ENCODE results near the gene OR2L2.
"Not testable (repeated sequence)": the region's sequence is repeated elsewhere in the genome, so short reads cannot be mapped to it uniquely, and the experiment has no call there.

Gene OR2L2, protein sequence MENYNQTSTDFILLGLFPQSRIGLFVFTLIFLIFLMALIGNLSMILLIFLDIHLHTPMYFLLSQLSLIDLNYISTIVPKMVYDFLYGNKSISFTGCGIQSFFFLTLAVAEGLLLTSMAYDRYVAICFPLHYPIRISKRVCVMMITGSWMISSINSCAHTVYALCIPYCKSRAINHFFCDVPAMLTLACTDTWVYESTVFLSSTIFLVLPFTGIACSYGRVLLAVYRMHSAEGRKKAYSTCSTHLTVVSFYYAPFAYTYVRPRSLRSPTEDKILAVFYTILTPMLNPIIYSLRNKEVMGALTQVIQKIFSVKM

DNA sequence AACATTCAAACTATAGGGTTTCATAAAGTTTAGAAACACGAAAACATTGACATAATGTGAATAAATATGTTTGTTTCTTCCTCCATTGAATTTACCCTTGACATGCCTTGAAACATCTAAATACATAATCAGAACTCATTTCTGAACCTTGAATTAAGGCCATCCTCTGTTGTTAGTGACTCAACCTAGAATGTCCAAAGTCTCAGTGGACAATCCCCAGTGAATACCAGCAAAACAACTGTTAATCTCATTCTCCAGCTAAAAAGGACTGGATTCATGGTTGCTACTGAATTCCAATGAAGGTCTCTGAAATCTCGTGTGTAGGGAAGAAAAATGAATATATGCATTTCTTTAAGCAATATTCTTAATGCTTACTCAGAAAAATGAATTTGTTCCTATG lies at the start of gene OR2L2:
OR2L2 (plus strand) TSS at position 301 of the 400 bp plus-strand sequence. CDS start 8,198 bp downstream, outside the sequence.
- no peak for DNase-seq (ENCODE audit: low spot score)

DNA sequence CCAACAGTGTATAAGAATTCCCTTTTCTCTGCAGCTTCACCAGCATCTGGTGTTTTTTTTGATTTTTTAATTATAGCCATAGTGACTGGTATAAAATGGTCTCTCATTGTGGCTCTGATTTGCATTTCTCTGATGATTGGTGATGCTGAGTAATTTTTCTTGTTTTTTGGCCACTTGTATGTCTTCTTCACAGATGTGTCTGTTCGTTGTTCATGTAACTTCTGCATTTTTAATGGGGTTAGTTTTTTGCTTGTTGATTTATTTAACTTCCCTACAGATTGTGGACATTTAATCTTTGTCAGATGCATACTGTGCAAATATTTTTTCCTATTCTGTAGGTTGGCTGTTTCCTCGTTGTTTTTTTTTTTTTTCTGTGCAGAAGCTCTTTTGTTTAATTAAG lies 36.9 kb upstream of the OR2L2 start:
- no peak for DNase-seq (ENCODE audit: low spot score)

DNA sequence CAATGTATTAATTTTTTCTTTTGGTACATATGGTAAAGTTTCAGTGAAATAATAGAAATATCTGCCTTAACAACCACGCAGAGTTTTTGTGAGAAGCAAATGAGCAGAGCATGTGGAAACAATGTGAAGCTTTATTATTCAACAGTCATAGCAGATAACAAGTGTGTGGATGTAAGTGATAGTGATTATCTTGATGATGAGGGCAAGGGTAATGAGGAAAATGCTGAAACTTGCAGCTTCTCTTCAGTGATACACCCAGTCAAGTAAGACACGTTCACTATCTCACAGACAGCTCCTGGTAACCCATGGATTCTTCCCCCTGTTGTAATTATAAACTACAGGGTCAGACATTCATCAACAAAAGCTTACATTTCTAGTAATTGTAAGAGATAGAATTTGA lies 31.1 kb upstream of the OR2L2 start:
- no peak for DNase-seq (ENCODE audit: low spot score)

DNA sequence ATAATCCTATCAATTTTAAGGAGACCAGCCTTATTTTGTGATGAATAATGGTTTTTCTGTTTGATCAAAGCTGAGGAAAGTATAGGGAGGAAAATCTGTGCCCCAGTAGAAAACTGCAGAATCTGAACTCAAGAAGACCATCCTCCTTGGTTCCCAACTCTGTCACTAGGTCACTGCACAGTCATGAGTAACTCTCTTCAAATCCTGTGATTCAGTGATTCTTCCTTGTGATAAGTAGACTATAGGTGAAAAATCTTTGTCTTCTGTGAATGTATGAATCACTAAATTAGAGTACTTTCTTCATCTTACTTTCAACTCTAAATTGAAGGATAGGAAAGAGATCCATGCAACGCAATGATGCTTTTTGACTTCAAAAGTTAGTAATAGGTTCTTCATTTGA lies 29.7 kb upstream of the OR2L2 start:
- no peak for DNase-seq (ENCODE audit: low spot score)

DNA sequence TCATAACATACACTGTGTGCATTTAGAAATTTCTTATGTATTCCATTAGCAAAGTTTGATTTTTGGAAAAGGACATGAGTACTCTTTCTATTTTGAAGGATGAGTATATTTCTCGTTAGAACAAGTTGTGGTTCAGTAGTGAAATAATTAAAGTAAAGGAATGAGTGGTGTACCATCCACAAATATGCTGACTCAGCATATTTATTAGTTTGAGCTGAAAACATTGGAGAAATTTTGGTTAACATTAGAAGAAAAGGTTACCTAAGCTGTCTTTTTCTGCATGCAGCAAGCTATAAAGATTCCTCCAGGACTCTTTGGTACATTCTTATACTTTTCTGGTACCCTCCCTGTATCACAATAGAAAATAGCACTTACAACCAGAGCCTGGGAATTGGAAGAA lies 22.1 kb upstream of the OR2L2 start:
- no peak for DNase-seq (ENCODE audit: low spot score)

DNA sequence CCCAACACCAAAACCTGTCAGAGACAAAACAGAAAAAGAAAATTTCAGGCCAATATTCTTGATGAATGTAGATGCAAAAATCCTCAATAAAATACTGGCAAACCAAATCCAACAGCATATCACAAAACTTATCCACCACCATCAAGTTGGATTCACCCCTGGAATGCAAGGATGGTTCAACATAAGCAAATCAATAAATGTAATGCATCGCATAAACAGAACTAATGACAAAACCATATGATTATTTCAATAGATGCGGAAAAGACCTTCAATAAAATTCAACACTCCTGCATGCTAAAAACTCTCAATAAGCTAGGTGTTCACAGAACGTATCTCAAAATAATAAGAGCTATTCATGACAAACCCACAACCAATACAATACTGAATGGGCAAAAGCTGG lies 20.2 kb upstream of the OR2L2 start:
- no peak for DNase-seq (ENCODE audit: low spot score)

DNA sequence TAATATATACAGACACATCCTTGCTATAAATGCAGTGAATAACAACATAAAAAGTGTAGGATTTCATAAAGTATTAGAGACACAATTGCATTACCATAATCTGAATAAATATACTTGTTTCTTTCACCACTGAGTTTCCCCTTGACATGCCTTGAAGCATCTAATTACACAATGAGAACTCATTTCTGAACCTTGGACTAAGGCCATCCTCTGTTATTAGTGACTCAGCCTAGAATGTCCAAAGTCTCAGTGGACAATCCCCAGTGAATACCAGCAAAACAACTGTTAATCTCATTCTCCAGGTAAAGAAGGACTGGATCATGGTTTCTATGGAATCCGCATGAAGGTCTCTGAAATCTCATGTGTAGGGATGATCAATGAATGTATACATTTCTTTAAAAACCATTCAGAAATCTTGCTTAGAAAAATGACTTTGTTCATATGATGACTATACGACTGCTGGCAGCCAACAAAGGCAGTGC lies 16.6 kb upstream of the OR2L2 start, which contains the start of gene OR2L5:
OR2L5 (plus strand) TSS at position 432 of the 482 bp plus-strand sequence. CDS start 8,288 bp downstream, outside the sequence.
- DNase-seq (ENCODE audit: low spot score): no peak

DNA sequence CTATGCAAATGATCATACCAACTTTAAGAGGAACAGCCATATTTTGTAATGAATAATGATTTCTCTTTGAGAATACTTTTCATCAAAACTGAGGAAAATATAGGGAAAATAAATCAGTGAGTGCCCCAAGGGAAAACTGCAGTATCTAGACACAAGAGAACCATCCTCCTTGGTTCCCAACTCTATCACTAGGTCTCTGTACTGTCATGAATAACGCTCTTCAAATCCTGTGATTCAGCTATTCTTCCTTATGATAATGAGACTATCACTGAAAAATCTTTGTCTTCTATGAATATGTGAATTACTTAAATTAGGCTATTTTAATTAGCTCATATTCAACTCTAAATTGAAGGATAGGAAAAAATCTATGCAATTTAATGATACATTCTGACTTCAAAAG lies 14.1 kb upstream of the OR2L2 start:
- no peak for DNase-seq (ENCODE audit: low spot score)

DNA sequence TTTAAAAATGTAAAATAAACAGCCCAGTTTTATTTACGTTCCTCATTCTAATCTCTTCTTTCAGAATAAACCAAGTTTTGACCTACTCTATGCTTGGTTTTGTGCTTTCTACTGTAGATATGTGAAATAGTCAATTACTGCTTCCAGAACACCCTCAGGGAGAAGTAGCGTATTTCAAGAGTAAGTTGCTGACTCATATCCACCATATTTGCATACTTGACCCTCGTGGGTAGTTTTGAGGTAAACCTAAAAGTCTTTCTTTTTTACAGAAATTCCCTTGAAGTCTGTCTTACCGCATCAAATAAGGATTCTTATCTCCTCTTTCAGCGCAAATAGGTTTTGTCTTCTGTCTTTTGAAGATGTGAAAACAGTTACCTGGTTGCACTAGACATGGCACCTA lies 15.3 kb downstream of the OR2L2 start:
- no peak for DNase-seq (ENCODE audit: low spot score)

DNA sequence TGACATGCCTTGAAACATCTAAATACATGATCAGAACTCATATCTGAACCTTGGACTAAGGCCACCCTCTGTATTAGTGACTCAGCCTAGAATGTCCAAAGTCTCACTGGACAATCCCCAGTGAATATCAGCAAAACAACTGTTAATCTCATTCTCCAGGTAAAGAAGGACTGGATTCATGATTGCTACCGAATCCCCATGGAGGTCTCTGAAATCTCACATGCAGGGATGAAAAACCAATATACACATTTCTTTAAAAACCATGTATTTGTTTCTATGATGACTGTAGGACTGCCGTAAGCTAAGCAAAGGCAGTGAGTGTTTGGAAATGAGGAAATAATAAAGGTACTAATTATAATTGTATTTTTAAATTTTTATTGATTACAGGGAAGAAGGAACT lies 16.7 kb downstream of the OR2L2 start, which contains the start of gene OR2L3:
OR2L3 (plus strand) TSS at position 301 of the 400 bp plus-strand sequence. CDS start 13,846 bp downstream, outside the sequence.
- DNase-seq (ENCODE audit: low spot score): no peak

DNA sequence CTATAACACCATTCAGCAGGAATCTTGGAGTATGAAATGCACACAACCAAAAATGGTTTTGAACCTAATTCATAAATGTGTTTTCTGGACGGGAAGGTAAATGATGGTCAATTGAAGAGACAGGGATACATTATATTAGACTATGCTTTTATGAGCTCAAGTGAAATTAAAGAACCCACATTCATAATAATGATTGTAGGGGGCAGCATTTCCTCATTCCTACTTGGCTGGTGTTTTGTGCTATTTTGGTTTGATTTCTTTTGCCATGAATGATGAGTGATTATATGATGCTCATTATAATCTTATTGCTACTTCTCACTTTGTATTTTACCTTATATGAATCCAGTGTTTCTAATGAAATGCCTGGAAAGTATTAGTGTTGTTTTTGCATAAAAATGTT lies 17.1 kb downstream of the OR2L2 start:
- DNase-seq (ENCODE audit: low spot score): no peak

DNA sequence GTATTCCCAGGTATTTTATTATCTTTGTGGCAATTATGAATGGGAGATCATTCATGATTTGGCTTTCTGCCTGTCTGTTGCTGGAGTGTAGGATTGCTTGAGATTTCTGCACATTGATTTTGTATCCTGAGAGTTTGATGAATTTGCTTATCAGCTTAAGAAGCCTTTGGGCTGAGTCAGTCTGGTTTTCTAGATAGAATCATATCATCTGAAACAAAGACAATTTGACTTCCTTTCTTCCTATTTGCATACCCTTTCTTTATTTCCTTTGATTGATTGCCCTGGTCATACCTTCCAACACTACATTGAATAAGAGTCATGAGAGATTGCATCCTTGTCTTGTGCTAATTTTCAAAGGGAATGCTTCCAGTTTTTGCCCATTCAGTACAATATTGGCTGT lies 24.8 kb downstream of the OR2L2 start:
- no peak for DNase-seq (ENCODE audit: low spot score)

DNA sequence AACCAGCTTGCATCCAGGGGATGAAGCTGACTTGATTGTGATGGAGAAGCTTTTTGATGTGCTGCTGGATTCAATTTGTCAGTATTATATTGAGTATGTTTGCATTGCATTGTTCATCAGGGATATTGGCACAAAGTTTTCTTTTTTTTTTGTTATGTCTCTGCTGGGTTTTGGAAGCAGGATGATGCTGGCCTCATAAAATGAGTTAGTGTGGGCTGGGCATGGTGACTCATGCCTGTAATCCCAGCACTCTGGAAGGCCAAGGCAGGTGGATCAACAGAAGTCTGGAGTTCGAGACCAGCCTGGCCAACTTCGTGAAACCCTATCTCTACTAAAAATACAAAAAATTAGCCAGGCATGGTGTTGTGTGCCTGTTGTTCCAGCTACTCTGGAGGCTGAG lies 25.4 kb downstream of the OR2L2 start:
- DNase-seq (ENCODE audit: low spot score): no peak

DNA sequence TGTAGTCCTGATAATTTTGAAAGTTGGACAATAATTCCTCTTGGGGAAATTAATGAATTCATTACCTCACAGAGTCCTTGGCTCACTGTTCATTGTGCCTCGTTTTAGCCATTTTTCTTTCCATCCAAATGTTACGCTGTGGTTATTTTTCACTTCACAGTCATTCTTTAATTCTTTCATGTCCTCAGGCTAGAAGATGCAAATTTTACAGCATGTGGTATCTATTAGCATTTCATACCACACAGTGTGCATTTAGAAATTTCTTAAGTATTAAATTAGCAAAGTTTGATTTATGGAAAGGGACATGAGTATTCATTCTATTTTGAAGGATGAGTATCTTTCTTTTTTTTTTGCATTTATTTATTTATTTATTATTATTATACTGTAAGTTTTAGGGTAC lies 35.2 kb downstream of the OR2L2 start:
- DNase-seq (ENCODE audit: low spot score): no peak

DNA sequence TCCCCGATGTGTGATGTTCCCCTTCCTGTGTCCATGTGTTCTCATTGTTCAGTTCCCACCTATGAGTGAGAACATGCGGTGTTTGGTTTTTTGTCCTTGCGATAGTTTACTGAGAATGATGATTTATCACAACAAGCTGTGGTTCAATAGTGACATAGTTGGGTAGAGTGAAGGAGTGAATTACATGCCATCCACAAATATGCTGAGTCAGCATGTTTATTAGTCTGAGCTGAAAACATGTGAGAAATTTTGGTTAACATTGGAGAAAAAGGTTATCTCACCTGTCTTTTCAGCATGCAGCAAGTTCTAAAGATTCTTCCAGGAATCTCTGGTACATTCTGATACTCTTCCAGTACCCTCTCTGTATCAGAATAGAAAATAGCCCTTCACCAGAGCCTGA lies 35.7 kb downstream of the OR2L2 start:
- no peak for DNase-seq (ENCODE audit: low spot score)

DNA sequence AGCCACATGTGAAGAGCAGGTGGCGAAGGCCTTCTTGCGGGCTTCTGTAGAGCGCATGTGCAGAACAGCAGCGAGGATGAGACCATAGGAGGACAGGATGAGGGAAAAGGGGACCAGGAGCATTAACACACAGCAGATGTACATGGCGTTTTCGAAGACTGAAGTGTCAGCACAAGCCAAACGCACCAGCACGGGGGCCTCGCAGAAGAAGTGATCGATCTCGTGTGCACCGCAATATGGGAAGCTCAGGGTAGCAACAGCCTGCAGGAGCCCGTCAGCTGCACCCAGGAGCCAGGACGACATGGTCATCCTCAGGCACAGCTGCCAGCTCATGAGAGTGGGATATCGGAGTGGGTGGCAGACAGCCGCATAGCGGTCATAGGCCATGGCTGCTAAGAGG lies 54.0 kb downstream of the OR2L2 start:
- not testable (repeated sequence) for DNase-seq (ENCODE audit: low spot score)
